ENCODE results near the gene DPF3.

Gene DPF3

DNA sequence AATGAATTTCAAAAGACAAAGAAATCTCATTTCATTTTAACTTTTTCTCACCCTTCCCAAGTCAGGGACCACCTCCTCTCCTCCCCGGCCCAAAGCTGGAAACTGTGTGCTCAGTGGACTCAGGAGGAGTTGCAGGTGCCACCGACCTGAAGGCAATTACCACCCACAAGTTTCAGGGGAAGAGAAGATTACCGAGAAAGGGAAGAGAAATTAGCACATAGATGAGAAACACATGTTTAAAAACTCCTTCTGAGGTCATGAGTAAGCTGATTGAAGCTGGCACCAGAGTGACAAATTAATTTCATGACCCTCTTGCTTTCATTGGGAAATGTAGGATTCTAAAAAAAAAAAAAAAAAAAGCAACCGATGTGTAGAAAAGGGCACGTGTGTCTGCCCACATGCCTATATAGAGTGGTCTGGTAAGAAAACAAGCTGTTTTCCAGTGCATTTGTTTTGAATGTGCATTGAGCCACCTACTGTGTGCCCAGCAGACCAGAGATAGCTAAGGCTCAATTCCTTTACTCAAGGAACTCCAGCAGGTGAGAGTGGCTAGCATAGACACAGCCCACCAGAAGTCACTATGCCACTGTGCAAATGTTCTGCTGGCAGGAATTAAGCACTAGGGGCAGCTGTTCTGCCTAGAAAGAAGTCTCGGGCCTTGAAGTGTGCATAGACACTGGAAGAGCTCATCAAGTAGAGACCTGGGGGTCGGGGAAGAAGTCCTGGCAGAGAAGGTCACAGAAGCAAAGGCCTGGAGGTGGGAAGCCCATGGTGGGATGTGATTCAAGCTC lies 30.5 kb downstream of the DPF3 start:
- TF ChIP-seq, protein P1, sequence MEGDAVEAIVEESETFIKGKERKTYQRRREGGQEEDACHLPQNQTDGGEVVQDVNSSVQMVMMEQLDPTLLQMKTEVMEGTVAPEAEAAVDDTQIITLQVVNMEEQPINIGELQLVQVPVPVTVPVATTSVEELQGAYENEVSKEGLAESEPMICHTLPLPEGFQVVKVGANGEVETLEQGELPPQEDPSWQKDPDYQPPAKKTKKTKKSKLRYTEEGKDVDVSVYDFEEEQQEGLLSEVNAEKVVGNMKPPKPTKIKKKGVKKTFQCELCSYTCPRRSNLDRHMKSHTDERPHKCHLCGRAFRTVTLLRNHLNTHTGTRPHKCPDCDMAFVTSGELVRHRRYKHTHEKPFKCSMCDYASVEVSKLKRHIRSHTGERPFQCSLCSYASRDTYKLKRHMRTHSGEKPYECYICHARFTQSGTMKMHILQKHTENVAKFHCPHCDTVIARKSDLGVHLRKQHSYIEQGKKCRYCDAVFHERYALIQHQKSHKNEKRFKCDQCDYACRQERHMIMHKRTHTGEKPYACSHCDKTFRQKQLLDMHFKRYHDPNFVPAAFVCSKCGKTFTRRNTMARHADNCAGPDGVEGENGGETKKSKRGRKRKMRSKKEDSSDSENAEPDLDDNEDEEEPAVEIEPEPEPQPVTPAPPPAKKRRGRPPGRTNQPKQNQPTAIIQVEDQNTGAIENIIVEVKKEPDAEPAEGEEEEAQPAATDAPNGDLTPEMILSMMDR (IDR thresholded peaks at IDR 0.05; ENCODE audit: insufficient read depth, low read depth, low read length, missing control alignments) = no peak
- no peak overlapping the region for H3K4me3 ChIP-seq (ENCODE audit: low read length)
- DNase-seq (ENCODE audit: low read depth) = no peak

DNA sequence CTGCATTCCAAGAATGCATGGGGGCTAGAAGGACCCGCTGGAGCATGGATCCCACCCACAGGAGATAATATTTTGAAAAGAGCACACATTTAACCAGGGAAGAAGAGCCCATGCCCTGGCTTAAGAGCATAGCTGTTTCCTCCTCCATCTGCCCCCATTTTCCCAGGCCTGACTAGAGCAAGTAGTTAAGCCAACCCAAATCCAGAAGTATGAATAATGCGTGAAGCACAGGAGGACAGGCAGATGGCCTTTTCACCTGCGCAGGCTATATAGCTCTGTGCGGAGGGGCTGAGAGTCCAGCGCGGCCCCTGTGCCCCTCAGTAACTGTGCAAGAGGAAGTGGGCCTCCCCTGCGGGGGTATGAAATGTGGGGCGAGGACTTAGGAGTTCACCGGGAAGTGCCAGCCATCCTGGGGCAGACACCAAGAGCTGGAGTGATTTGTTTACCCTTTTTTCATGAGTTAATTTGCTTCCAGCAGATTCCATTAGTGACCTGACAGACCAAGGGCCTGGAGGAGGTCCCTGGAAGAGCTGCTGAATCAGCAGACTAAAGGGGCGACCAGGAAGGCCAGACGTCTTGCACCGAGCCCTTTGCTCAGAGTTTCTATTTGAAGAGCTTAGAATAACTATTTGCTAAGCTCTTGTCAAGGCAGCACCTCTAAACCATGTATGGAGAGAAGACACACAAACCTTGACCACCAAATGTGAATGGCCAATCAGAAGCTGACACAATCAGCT lies 37.2 kb downstream of the DPF3 start:
- TF ChIP-seq, protein P1 (IDR thresholded peaks at IDR 0.05; ENCODE audit: insufficient read depth, low read depth, low read length, missing control alignments) = no peak
- no peak for DNase-seq (ENCODE audit: low read depth)
- H3K4me3 ChIP-seq (ENCODE audit: low read length) = no peak overlapping the region

DNA sequence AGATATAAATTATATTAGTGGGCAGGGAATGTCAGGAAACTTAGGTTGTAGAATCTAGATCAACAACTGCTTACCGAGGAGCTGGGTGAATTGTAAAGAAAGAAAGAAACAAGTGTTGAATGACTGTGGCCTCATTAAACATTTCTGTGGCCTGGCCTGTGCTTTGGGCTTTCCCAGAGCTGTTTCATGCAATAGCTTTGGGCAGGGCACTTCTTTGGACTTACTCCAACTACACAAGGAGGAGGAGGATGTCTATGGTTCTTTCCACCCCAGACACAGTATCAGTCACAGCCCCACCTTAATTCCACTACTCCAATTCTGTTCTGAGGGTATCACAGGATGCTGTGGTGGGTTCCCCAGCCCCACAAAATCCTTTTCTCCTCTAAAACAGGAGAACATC lies 38.0 kb downstream of the DPF3 start:
- H3K4me3 ChIP-seq (ENCODE audit: low read length) = no peak overlapping the region
- peak; percentile 58 for DNase-seq (ENCODE audit: low read depth)
- TF ChIP-seq, protein P1 (IDR thresholded peaks at IDR 0.05; ENCODE audit: insufficient read depth, low read depth, low read length, missing control alignments) = no peak

DNA sequence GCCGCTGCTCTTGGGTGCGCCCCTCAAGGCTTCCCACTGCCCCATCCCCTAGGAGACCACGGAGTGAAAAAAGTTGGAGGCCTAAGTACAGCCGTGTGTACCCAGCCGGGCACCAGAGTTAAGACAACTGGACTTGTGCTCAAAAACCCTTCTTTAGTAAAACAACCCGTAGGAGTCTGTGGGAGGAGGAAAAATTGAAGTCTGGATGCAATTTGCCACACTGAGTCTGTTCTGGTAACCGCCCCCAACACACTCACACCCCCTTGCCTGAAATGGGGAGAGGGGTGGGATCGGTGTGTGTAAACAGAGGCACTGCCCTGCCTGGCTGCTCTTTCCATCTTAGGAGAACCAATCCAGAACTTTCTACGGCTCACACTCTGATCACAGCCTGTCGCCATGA lies 41.7 kb downstream of the DPF3 start:
- TF ChIP-seq, protein P1 (IDR thresholded peaks at IDR 0.05; ENCODE audit: insufficient read depth, low read depth, low read length, missing control alignments) = no peak
- no peak for DNase-seq (ENCODE audit: low read depth)
- no peak overlapping the region for H3K4me3 ChIP-seq (ENCODE audit: low read length)

DNA sequence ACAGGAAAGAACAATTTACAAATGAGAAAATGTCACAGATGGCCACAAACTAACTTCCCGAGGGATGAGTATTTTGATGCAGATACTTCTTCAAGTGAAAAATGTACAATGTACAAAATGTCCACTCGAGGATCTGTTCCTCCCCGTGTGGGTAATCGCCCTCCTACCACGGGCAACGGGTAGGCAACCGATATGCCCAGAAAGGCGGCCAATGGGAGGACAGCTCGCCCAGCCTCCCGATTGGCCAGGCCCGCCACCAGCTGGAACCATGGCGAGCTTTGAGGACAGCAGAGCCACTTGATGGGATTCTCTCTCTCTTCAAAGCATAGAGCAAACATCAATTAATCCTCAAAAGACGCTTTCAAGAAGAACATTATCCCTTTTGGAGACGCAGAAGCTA lies 42.3 kb downstream of the DPF3 start:
- TF ChIP-seq, protein P1 (IDR thresholded peaks at IDR 0.05; ENCODE audit: insufficient read depth, low read depth, low read length, missing control alignments) = no peak
- H3K4me3 ChIP-seq (ENCODE audit: low read length) = no peak overlapping the region
- no peak for DNase-seq (ENCODE audit: low read depth)

DNA sequence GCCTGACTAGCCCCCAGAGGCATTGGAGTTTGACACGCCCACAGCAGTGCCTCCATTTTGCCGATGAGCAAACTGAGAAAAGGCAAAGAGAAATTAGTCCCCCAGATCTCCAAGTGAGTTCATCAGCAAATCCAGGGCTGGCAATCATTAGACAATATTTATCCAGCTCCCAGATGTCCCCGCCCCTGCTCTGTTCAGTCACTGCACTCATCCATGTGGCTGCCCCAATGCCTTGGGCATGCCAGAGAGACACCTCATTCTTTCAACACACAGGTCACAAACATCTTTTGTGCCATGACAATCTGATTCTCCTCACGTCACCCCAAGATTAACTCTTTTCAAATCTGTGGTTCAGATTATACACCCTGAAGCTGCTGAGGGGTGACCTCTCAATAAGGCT lies 43.5 kb downstream of the DPF3 start:
- DNase-seq (ENCODE audit: low read depth) = peak; percentile 19
- TF ChIP-seq, protein P1 (IDR thresholded peaks at IDR 0.05; ENCODE audit: insufficient read depth, low read depth, low read length, missing control alignments) = no peak
- H3K4me3 ChIP-seq (ENCODE audit: low read length) = no peak overlapping the region
